Glomerular endothelial cell (primary cell): ENCODE data around the gene KCNQ4. TPM values are rescaled to one million over a fixed set of nuclear protein-coding genes. Genes with fewer than 3 reads are reported as not detected.

ENCODE experiments used
- DNase-seq: peaks from one replicate; pipeline ENCODE4 v3.0.0-alpha.2; 2011; ENCODE audit warnings: low read depth, low spot score; ENCODE audit errors: extremely low read depth
- total RNA-seq: library from RNA; depleted of rRNA; stranded (reverse); fragments of >200 nt; gene quantifications from 2 replicates; pipeline ENCODE4 v1.2.3, GENCODE V29; 2015

KCNQ4 gene
- total RNA-seq, 1 donor from 2014 or later = 0.12 TPM

GRCh38 chr1:40818264-40818961, 34.8 kb downstream of the KCNQ4 start:
- DNase-seq = no peak

GRCh38 chr1:40819101-40819500, 35.5 kb downstream of the KCNQ4 start:
- DNase-seq = no peak

GRCh38 chr1:40820251-40820797, 36.7 kb downstream of the KCNQ4 start:
- DNase-seq = no peak

GRCh38 chr1:40820911-40821693, 37.5 kb downstream of the KCNQ4 start:
- no peak for DNase-seq

GRCh38 chr1:40822890-40823289, 39.3 kb downstream of the KCNQ4 start:
- DNase-seq = no peak

GRCh38 chr1:40823345-40823744, 39.8 kb downstream of the KCNQ4 start:
- DNase-seq = no peak

GRCh38 chr1:40823983-40824382, 40.4 kb downstream of the KCNQ4 start:
- no peak for DNase-seq

GRCh38 chr1:40824591-40825434, 41.2 kb downstream of the KCNQ4 start:
- DNase-seq = no peak

GRCh38 chr1:40825435-40825788, 41.8 kb downstream of the KCNQ4 start:
- DNase-seq = no peak

- no peak for DNase-seq
Observed at GRCh38 chr1:40825996-40826395, 42.4 kb downstream of the KCNQ4 start.

- no peak for DNase-seq
Observed at GRCh38 chr1:40829631-40830245, 46.2 kb downstream of the KCNQ4 start.

- DNase-seq = no peak
Observed at GRCh38 chr1:40830419-40830943, 46.9 kb downstream of the KCNQ4 start.

- no peak for DNase-seq
Observed at GRCh38 chr1:40831001-40831732, 47.6 kb downstream of the KCNQ4 start.

GRCh38 chr1:40833979-40834378, 50.4 kb downstream of the KCNQ4 start:
- no peak for DNase-seq

GRCh38 chr1:40834968-40835545, 51.5 kb downstream of the KCNQ4 start:
- no peak for DNase-seq

GRCh38 chr1:40836283-40836682, 52.7 kb downstream of the KCNQ4 start:
- no peak for DNase-seq

GRCh38 chr1:40837601-40838000, 54.0 kb downstream of the KCNQ4 start:
- DNase-seq = no peak

GRCh38 chr1:40838045-40838979, 54.7 kb downstream of the KCNQ4 start:
- no peak for DNase-seq
